NCI-H187 treated with DMSO at 0.1 percent for 48 hours (cell line): ENCODE results near the gene NOP58.
"Not testable (repeated sequence)": the region's sequence is repeated elsewhere in the genome, so short reads cannot be mapped to it uniquely, and the experiment has no call there.

Experiments used
- DNase-seq: peaks from one replicate; lab custom pipeline; 2025; lab: John Stamatoyannopoulos, UW

The NOP58 gene

GRCh38 chr2:202307690-202308089, 42.1 kb downstream of the NOP58 start:
- no peak for DNase-seq

GRCh38 chr2:202311823-202312388, 46.3 kb downstream of the NOP58 start:
- peak; percentile 5 for DNase-seq

DNA sequence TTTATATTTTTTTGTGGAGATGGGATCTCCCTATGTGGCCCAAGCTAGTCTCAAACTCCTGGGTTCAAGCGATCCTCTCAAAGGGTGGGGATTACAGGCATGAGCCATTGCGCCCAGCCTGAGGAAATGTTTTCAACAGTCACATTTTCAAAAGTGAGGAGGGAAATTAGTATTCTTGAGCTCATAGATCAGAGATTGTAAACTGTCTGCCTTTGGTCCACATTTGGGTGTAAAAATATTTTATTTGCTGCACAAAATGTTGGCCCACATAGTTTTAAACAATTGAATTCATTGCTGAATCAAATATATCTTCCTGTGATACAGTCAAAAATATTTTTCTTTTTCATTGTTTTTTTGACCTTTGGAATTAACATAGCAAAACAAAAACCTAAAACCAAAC, 48.6 kb downstream of the NOP58 start:
- no peak for DNase-seq

- no peak for DNase-seq
Measured at GRCh38 chr2:202317080-202317857, 51.7 kb downstream of the NOP58 start.

DNA sequence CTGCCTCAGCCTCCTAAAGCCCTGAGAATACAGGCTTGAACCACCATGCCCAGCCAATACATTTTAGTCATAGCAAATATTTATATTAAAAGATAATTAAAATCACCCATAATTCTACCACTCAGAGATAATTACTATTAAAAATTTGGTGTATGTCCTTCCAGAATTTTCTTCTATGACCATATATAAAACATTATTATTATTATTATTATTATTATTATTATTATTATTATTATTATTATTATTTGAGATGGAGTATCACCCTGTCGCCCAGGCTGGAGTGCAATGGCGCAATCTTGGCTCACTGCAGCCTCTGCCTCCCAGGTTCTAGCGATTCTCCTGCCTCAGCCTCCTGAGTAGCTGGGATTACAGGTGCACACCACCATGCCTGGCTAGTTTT, 54.8 kb downstream of the NOP58 start:
- DNase-seq, result not testable (repeated sequence)

DNA sequence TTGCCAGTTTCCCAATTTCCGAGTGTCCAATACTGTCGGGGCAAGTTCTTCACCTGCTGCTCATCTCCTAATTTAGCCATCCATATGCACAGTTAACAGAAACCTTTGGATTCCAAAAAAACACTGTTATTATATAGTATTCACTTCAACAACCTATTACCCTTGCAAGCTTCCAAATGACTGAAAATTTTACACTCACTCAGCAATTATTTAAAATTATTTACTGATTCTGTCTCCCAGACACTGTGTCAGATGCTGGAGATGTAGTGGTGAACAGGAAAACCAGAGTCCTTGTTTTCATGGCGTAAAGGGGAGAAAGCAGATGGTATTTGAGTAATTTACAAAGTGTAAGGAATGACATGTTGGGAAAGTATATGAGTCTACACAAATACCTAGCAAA, 56.9 kb downstream of the NOP58 start:
- no peak for DNase-seq

DNA sequence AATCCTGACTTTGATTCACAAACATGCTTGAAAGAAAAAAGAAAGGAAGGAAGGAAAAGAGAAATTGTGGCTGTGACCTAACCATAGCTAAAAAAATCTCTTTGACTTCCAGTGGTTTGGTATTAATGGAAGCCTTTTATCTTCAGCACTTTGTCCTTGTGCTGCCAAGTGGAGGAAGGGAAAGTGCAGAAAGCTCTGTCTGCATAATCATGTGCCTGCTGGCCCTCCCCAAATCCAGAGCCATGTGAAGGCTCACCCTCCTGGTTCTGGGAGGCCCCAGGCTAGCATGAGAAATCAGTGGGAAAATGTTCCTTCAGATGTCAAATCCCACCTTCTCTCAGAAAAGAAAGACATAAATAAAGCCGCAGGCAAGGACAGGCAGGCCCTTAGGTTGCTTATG, 62.3 kb downstream of the NOP58 start:
- no peak for DNase-seq

GRCh38 chr2:202335791-202336467, 70.4 kb downstream of the NOP58 start:
- no peak for DNase-seq

- no peak for DNase-seq
Measured at GRCh38 chr2:202337151-202337550, 71.6 kb downstream of the NOP58 start.

DNA sequence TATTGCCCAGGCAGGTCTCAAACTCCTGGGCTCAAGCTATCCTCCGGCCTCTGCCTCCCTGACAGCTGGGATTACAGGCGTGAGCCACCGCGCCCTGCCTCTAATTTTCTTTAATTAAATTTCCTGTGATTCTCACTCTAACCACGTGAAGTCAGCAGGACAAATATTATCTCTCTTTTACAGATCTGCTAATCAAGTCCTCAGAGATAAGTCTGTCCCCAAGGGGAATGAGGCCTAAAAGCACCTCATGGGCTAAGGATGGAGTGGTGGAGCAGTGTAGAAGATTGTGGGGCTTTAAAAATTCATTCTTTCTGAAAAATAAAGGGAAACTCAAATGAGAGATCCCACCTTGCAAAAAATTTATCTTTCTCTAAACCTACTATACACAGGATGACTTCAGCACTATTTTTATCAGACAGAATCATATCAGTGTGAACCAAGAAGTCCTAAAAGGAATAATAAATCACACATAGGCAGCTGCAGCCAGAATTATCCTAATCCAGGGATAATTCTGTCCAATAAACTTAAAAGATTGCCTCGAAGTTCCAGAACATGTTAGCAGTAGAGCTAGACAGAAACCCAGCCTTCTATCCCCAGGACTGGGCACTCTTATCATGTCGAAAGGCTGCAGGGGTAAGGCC, 72.3 kb downstream of the NOP58 start:
- no peak for DNase-seq

GRCh38 chr2:202339071-202339870, 73.7 kb downstream of the NOP58 start:
- no peak for DNase-seq

- DNase-seq, result no peak
Measured at GRCh38 chr2:202344178-202344577, 78.6 kb downstream of the NOP58 start.

- no peak for DNase-seq
Measured at GRCh38 chr2:202346180-202346579, 80.6 kb downstream of the NOP58 start.
